ENCODE data around the gene SLC4A3.
A peak's percentile ranks its signal among the peaks of the same experiment; 100 is the strongest.

The SLC4A3 gene

GRCh38 chr2:219687272-219687671, 59.8 kb downstream of the SLC4A3 start:
- H3K27ac ChIP-seq, result no peak overlapping the region
- no peak for TF ChIP-seq CTCF (conservative IDR thresholded peaks at IDR 0.05)
- TF ChIP-seq ZFX (IDR thresholded peaks at IDR 0.05), result no peak

- H3K27ac ChIP-seq, result no peak overlapping the region
- TF ChIP-seq CTCF (conservative IDR thresholded peaks at IDR 0.05), result no peak
These were observed 60.6 kb downstream of the SLC4A3 start for GRCh38 chr2:219687882-219688559.

- H3K27ac ChIP-seq, result no peak overlapping the region
- TF ChIP-seq CTCF (conservative IDR thresholded peaks at IDR 0.05), result no peak
- no peak for TF ChIP-seq ZFX (IDR thresholded peaks at IDR 0.05)
These were observed 61.4 kb downstream of the SLC4A3 start for GRCh38 chr2:219688560-219689445.

GRCh38 chr2:219689676-219690628, 62.5 kb downstream of the SLC4A3 start:
- no peak overlapping the region for H3K27ac ChIP-seq
- TF ChIP-seq ZFX (IDR thresholded peaks at IDR 0.05) (no peak), CTCF (conservative IDR thresholded peaks at IDR 0.05) (peak; percentile 86)

- H3K27ac ChIP-seq, result no peak overlapping the region
- TF ChIP-seq ZFX (IDR thresholded peaks at IDR 0.05), result no peak
- TF ChIP-seq CTCF (conservative IDR thresholded peaks at IDR 0.05), result no peak
These were observed 64.1 kb downstream of the SLC4A3 start for GRCh38 chr2:219691571-219691970.
